ENCODE data around the gene NIT2. TPM values are rescaled to one million over a fixed set of nuclear protein-coding genes. Genes with fewer than 3 reads are reported as not detected.

NIT2 gene
- total and polyA plus RNA-seq, 10 of the 15 experiments (the other 5 are each of a cell fraction or from before 2014, with no cell fraction given): 49.3 to 215 (median 76.4) TPM

GRCh38 chr3:100359035-100359434 lies 24.5 kb downstream of the NIT2 start:
- ChIA-PET SMC1A (ENCODE audit: uncharacterized antibody, unreplicated experiment) (interaction anchor here (0.5 to 2.3 kb wide), 9 partner anchors 10 to 371 kb away, joined by 3 to 8 read pairs (median 3); no protein-coding TSS in a partner anchor), CTCF (interaction anchor here (1.0 kb wide), 3 partner anchors 13 to 233 kb away, joined by 3 to 4 read pairs (median 3); partner anchors contain the start of gene LNP1), POLR2A (interaction anchor here (0.6 kb wide), 1 partner anchor 832 kb away, joined by 3 read pairs; no protein-coding TSS in a partner anchor), RAD21 (ENCODE audit: unreplicated experiment) (interaction anchor here (1.0 kb wide), 1 partner anchor 104 kb away, joined by 3 read pairs; no protein-coding TSS in a partner anchor)
- TF ChIP-seq FOS (IDR thresholded peaks at IDR 0.05; ENCODE audit: borderline replicate concordance, extremely low read depth, insufficient read length) (no peak), ATF7 (IDR thresholded peaks at IDR 0.05; ENCODE audit: low read depth) (no peak), BCLAF1 (IDR thresholded peaks at IDR 0.05) (no peak), BRCA1 (IDR thresholded peaks at IDR 0.05; ENCODE audit: low read depth, low read length) (no peak), ZBTB40 (IDR thresholded peaks at IDR 0.05; ENCODE audit: borderline replicate concordance) (no peak), E2F8 (IDR thresholded peaks at IDR 0.05; ENCODE audit: low read depth, partially characterized antibody) (no peak), ETV6 (conservative IDR thresholded peaks at IDR 0.05 in 1 of 2, IDR thresholded peaks at IDR 0.05 in 1 of 2; ENCODE audit: borderline replicate concordance in 1 of 2, low read depth in 1 of 2) (no peak)
- DNase-seq (ENCODE audit: low read depth, low spot score) (no peak), FAIRE-seq (no peak), ATAC-seq (no peak)
- no peak overlapping the region for H2AFZ ChIP-seq (ENCODE audit: control insufficient read depth, low read depth, low read length)
- H3K27me3 ChIP-seq (replicated peaks in 1 of 2; ENCODE audit: control insufficient read depth in 2 of 2, insufficient read depth in 2 of 2, low read length in 1 of 2): no peaks in the 10 kb centered on the region
- H4K20me1 ChIP-seq (ENCODE audit: control insufficient read depth, insufficient read depth): no peaks in the 10 kb centered on the region
- no peak overlapping the region for H3K27ac ChIP-seq (ENCODE audit: control insufficient read depth, insufficient read depth)
- H3K36me3 ChIP-seq (ENCODE audit: control insufficient read depth in 2 of 2, insufficient read depth in 2 of 2, low read length in 1 of 2): peaks cover 1 to 21% of the 10 kb centered on the region in 2 experiments
- no peaks in the 10 kb centered on the region for H3K9me3 ChIP-seq (replicated peaks; ENCODE audit: control insufficient read depth, insufficient read depth, low read length)
- no peaks in the 10 kb centered on the region for H3K79me2 ChIP-seq (ENCODE audit: control insufficient read depth, insufficient read depth, low read length)
- H3K4me1 ChIP-seq (ENCODE audit: control insufficient read depth, insufficient read depth, low read length): no peaks in the 10 kb centered on the region
- H3K4me3 ChIP-seq: no peak overlapping the region
- BruUV-seq (replicated peaks): no TSS peak
- WGBS (ENCODE audit: insufficient coverage, insufficient replicate concordance, low lambda C conversion rate, missing lambda C conversion rate): 93% methylated on average over 3 of the region's 3 CpGs
- intact Hi-C loops (cut with micrococcal nuclease; ENCODE audit: unreplicated experiment) (no loop called here), in situ Hi-C loops (cut with MboI) (no loop called here)
- no peak overlapping the region for H3K4me2 ChIP-seq (ENCODE audit: control insufficient read depth, insufficient read depth)
- H3K9ac ChIP-seq (ENCODE audit: control insufficient read depth, insufficient read depth, low read length): no peak overlapping the region
